GM18520 (cell line): ENCODE results near the gene LRRC4.

Source experiments
- ATAC-seq: cut with Tn5 transposase; IDR thresholded peaks from one replicate; pipeline ENCODE4 v1.9.1; 2021; ENCODE audit not compliant: unreplicated experiment

LRRC4 gene

DNA sequence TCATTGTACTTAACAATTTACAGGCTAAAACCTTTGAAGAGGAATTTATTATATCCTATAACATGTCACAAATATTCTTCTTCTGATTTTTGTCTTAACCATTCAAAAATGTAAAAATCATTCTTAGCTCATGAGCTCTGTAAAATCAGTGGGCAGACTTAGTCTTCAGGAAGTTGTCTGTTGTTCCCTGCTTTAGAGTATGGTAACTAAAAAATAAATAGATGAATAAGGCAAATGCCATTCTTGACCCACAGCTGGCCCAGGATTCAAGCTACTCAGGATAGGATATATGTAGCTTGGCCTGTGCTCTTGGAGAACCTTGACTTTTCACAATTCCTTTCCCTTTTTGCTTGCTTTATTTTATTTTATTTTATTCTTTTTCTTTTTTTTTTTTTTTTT is 51.5 kb downstream of the LRRC4 start:
- ATAC-seq = no peak

- no peak for ATAC-seq
Observed at GRCh38 chr7:127979113-127979727, 52.0 kb downstream of the LRRC4 start.

DNA sequence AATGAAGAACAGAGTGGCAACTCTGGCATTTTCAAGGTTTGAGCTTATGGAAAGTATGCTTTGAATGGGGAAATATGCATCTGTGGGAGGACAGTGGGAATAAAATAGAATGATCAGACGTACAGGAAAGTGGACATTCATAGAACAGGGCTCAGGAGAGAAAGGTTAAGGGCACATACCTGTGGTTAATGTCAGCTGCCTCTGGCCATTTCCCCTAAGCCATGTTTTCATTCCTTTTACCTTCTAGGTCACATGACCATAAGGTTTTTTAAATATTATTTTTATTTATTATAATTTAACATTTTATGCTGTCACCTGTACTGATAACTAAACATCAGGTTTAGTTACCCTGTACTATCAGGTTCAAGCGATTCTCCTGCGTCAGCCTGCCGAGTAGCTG is 52.8 kb downstream of the LRRC4 start:
- no peak for ATAC-seq
